ENCODE results near the gene CABP1. TPM values are rescaled to one million over a fixed set of nuclear protein-coding genes. Genes with fewer than 3 reads are reported as not detected.
A peak's percentile ranks its signal among the peaks of the same experiment; 100 is the strongest.
"Not testable (repeated sequence)": the region's sequence is repeated elsewhere in the genome, so short reads cannot be mapped to it uniquely, and the experiment has no call there.

The CABP1 gene
- total RNA-seq, 1 donor from 2014 or later: 0.27 TPM

DNA sequence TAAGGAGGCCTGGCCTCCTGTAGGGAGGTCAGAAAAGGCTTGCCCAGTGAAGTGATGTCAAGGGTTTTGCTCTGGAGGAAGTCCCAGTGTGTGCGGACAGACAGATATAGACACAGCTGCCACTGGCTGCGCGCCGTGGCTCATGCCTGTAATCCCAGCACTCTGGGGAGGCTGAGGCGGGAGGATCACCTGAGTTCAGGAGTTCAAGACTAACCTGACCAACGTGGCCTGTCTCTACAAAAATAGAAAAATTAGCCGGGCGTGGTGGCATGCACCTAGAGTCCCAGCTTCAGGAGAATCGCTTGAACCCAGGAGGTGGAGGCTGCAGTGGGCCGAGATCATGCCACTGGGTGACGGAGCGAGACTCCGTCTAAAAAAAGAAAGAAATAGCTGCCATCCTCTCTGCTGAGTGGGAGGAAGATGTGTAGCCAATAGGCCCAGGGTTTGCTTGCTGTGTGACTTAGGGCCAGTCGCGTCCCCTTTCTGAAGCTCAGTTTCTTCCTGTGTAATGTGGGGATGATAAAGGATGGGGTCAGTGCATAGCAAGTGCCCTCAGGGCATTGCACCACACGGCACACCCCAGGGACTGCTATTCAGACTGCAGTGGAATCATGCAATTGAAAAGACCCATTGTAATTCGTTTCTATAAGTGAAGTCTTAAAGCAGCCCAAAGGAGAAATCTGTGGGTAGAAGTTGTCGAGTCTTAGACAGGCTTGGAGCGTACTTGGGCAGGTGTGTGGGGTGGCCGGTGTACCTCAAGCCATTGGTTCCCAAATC is 27.9 kb downstream of the CABP1 start:
- Mint-ChIP-seq H3K9me3 (no peaks in the 10 kb centered on the region), H3K27me3 (peaks cover 5% of the 10 kb centered on the region), H3K27ac (peak overlapping the region; percentile 57), H3K4me3 (peak overlapping the region; percentile 36), H3K4me1 (peaks cover 76% of the 10 kb centered on the region), H3K36me3 (ENCODE audit: low read depth) (no peaks in the 10 kb centered on the region)
- POLR2A ChIA-PET: interaction anchor here (2.2 to 5.2 kb wide), 4 partner anchors 10 to 19 kb away, joined by 13 to 60 read pairs (median 35); partner anchors contain the start of gene MLEC
- DNase-seq (no peak), ATAC-seq (ENCODE audit: low read depth) (no peak)
- CTCF ChIA-PET: interaction anchor here (1.0 to 4.0 kb wide), 3 partner anchors 20 to 304 kb away, joined by 3 to 32 read pairs (median 3); no protein-coding TSS in a partner anchor
- intact Hi-C loops (cut with micrococcal nuclease): no loop called here
- TF ChIP-seq, protein P1, sequence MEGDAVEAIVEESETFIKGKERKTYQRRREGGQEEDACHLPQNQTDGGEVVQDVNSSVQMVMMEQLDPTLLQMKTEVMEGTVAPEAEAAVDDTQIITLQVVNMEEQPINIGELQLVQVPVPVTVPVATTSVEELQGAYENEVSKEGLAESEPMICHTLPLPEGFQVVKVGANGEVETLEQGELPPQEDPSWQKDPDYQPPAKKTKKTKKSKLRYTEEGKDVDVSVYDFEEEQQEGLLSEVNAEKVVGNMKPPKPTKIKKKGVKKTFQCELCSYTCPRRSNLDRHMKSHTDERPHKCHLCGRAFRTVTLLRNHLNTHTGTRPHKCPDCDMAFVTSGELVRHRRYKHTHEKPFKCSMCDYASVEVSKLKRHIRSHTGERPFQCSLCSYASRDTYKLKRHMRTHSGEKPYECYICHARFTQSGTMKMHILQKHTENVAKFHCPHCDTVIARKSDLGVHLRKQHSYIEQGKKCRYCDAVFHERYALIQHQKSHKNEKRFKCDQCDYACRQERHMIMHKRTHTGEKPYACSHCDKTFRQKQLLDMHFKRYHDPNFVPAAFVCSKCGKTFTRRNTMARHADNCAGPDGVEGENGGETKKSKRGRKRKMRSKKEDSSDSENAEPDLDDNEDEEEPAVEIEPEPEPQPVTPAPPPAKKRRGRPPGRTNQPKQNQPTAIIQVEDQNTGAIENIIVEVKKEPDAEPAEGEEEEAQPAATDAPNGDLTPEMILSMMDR (IDR thresholded peaks at IDR 0.05): no peak

GRCh38 chr12:120668868-120669840 is 28.7 kb downstream of the CABP1 start:
- ChIA-PET CTCF (interaction anchor here (0.6 to 4.0 kb wide), 8 partner anchors 9 to 303 kb away, joined by 3 to 32 read pairs (median 3); partner anchors contain the start of genes MLEC and POP5), POLR2A (interaction anchor here (0.6 to 5.2 kb wide), 13 partner anchors 9 to 1001 kb away, joined by 3 to 60 read pairs (median 5); partner anchors contain the start of genes MLEC and POP5)
- Mint-ChIP-seq H3K27ac (peak overlapping the region; percentile 89), H3K4me3 (peak overlapping the region; percentile 74), H3K4me1 (peaks cover 79% of the 10 kb centered on the region), H3K27me3 (peaks cover 5% of the 10 kb centered on the region), H3K9me3 (no peaks in the 10 kb centered on the region), H3K36me3 (ENCODE audit: low read depth) (no peaks in the 10 kb centered on the region)
- DNase-seq (peak; percentile 43), ATAC-seq (ENCODE audit: low read depth) (peak; percentile 79)
- intact Hi-C loops (cut with micrococcal nuclease): loop anchor here (1.0 kb wide), 3 partner anchors 9 to 22 kb away; no protein-coding TSS in a partner anchor
- TF ChIP-seq, protein P1 (IDR thresholded peaks at IDR 0.05): no peak

- H3K9me3 Mint-ChIP-seq; ATAC-seq (ENCODE audit: low read depth); intact Hi-C loops (cut with micrococcal nuclease); DNase-seq; H3K27me3 Mint-ChIP-seq; H3K36me3 Mint-ChIP-seq (ENCODE audit: low read depth): not testable (repeated sequence)
- H3K27ac Mint-ChIP-seq: peak overlapping the region; percentile 89
- peaks cover 86% of the 10 kb centered on the region for H3K4me1 Mint-ChIP-seq
- POLR2A ChIA-PET: interaction anchor here (0.6 to 5.2 kb wide), 6 partner anchors 8 to 891 kb away, joined by 5 to 60 read pairs (median 14); partner anchors contain the start of gene MLEC
- CTCF ChIA-PET: interaction anchor here (1.3 to 4.0 kb wide), 3 partner anchors 14 to 22 kb away, joined by 3 to 32 read pairs (median 6); partner anchors contain the start of gene MLEC
- peak overlapping the region; percentile 74 for H3K4me3 Mint-ChIP-seq
These were observed 29.8 kb downstream of the CABP1 start for GRCh38 chr12:120670237-120670636.

DNA sequence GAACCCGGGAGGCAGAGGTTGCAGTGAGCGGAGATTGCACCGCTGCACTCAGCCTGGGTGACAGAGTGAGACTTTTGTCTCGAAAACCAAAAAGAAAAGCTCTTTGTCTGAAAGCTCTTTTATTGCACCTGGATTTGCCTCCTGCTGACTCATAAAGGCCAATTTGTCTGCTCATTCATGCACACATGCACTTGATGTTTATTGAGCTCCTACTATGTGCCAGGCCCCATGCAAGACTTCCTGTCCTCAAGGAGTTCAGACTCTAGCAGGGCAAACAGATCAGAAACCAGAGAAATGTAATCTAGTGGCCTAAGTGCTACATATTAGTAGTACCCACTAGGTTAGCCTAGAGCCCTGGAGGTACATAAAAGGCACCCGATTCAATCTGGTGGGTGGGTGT is 30.2 kb downstream of the CABP1 start:
- no peaks in the 10 kb centered on the region for H3K9me3 Mint-ChIP-seq
- CTCF ChIA-PET: interaction anchor here (1.3 to 4.0 kb wide), 3 partner anchors 14 to 22 kb away, joined by 3 to 32 read pairs (median 6); partner anchors contain the start of gene MLEC
- H3K4me3 Mint-ChIP-seq: no peak overlapping the region
- TF ChIP-seq, protein P1 (IDR thresholded peaks at IDR 0.05): no peak
- intact Hi-C loops (cut with micrococcal nuclease): no loop called here
- peak overlapping the region; percentile 89 for H3K27ac Mint-ChIP-seq
- no peak for ATAC-seq (ENCODE audit: low read depth)
- no peak for DNase-seq
- no peaks in the 10 kb centered on the region for H3K36me3 Mint-ChIP-seq (ENCODE audit: low read depth)
- H3K4me1 Mint-ChIP-seq: peaks cover 86% of the 10 kb centered on the region
- H3K27me3 Mint-ChIP-seq: peaks cover 5% of the 10 kb centered on the region
- POLR2A ChIA-PET: interaction anchor here (2.6 to 5.2 kb wide), 2 partner anchors 8 to 16 kb away, joined by 55 to 60 read pairs; partner anchors contain the start of gene MLEC
